H1 (cell line): ENCODE data around the gene HIVEP3. TPM values are rescaled to one million over a fixed set of nuclear protein-coding genes. Genes with fewer than 3 reads are reported as not detected.

Experiments
- NRF1 ChIP-seq: IDR thresholded peaks from 2 replicates; pipeline ENCODE4 v1.6.1; 2011; ENCODE audit warnings: mild to moderate bottlenecking, low read depth, low read length, improper control_type of control experiment
- RAD21 ChIP-seq, 2 experiments: IDR thresholded peaks in 1 of 2; conservative IDR thresholded peaks in 1 of 2; 2 replicates each; pipeline ENCODE4 v1.6.1; 2011; ENCODE audit warnings: low read depth in 2 of 2, low read length in 2 of 2, improper control_type of control experiment in 1 of 2, inconsistent platforms in 1 of 2, mild to moderate bottlenecking in 1 of 2, moderate library complexity in 1 of 2
- polyA plus RNA-seq, 7 experiments: library from polyadenylated mRNA; depleted of rRNA in 3 of 7; stranded (reverse) in 5 of 7; unstranded in 2 of 7; fragments of >200 nt in 5 of 7; fragments of 200-250 nt in 2 of 7; gene quantifications; 1 replicate in 5 of 7; 2 replicates in 1 of 7; 4 replicates in 1 of 7; pipeline versions ENCODE4 v1.2.1 to v1.2.3, GENCODE V29; 2011 to 2013; ENCODE audit warnings: missing spikeins in 2 of 7, mixed read lengths in 2 of 7
- total RNA-seq: library from RNA; stranded (reverse); fragmentation: NEBNext Ultra II Directional; extraction: Animal tissue kit (Norgen Biotek cat#: 25700); gene quantifications from 2 replicates; pipeline ENCODE4 v1.2.1, GENCODE V29; 2021

HIVEP3 gene
- total and polyA plus RNA-seq, 2 of the 8 experiments (the other 6 are each of a cell fraction or from before 2014, with no cell fraction given) = 0.24 to 0.69 TPM

GRCh38 chr1:41645062-41645461 is 273.7 kb downstream of the HIVEP3 start (continued):
- TF ChIP-seq RAD21 (IDR thresholded peaks at IDR 0.05 in 1 of 2, conservative IDR thresholded peaks at IDR 0.05 in 1 of 2; ENCODE audit: low read depth in 2 of 2, low read length in 2 of 2) (no peak), NRF1 (no peak)
